Measurements from ENCODE around the gene LRP8.

GRCh38 chr1:53367503-53368313 is 39.8 kb upstream of the LRP8 start:
- TF ChIP-seq POLR2A (IDR thresholded peaks at IDR 0.05): no peak
- TF ChIP-seq, protein P1, sequence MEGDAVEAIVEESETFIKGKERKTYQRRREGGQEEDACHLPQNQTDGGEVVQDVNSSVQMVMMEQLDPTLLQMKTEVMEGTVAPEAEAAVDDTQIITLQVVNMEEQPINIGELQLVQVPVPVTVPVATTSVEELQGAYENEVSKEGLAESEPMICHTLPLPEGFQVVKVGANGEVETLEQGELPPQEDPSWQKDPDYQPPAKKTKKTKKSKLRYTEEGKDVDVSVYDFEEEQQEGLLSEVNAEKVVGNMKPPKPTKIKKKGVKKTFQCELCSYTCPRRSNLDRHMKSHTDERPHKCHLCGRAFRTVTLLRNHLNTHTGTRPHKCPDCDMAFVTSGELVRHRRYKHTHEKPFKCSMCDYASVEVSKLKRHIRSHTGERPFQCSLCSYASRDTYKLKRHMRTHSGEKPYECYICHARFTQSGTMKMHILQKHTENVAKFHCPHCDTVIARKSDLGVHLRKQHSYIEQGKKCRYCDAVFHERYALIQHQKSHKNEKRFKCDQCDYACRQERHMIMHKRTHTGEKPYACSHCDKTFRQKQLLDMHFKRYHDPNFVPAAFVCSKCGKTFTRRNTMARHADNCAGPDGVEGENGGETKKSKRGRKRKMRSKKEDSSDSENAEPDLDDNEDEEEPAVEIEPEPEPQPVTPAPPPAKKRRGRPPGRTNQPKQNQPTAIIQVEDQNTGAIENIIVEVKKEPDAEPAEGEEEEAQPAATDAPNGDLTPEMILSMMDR (IDR thresholded peaks at IDR 0.05 in 8 of 11, conservative IDR thresholded peaks at IDR 0.05 in 3 of 11): no peak

Data from spleen (tissue), 7 donors.